ENCODE data around the gene LHFPL6.

- no peak for TF ChIP-seq EP300 (IDR thresholded peaks at IDR 0.05)
- no peak for TF ChIP-seq CTCF (IDR thresholded peaks at IDR 0.05)
- no peak for TF ChIP-seq POLR2A (IDR thresholded peaks at IDR 0.05)
- TF ChIP-seq POLR2AphosphoS5 (IDR thresholded peaks at IDR 0.05): no peak
Observed at GRCh38 chr13:39531646-39532045, 71.3 kb downstream of the LHFPL6 start.
